HepG2 (cell line): Measurements from ENCODE around the gene TRERF1. TPM values are rescaled to one million over a fixed set of nuclear protein-coding genes. Genes with fewer than 3 reads are reported as not detected.
A peak's percentile ranks its signal among the peaks of the same experiment; 100 is the strongest.

ENCODE experiments used
- EED ChIP-seq: sonication (generic); formaldehyde crosslinking; IDR thresholded peaks from 2 replicates; pipeline ENCODE4 v1.5.0; 2020; ENCODE audit warnings: mild to moderate bottlenecking, missing genetic modification reagents
- ERF ChIP-seq: IDR thresholded peaks from 2 replicates; pipeline ENCODE4 v1.6.1; 2018; ENCODE audit warnings: missing biosample characterization, missing genetic modification reagents
- FOXJ3 ChIP-seq: sonication (generic); formaldehyde crosslinking; IDR thresholded peaks from 2 replicates; pipeline ENCODE4 v1.4.0; 2020; ENCODE audit warnings: missing genetic modification reagents, mild to moderate bottlenecking, borderline replicate concordance
- HNF4G ChIP-seq, 2 experiments: sonication (generic) in 1 of 2; formaldehyde crosslinking in 1 of 2; IDR thresholded peaks; 2 replicates each; pipeline versions ENCODE4 v1.4.0 to v1.6.1; 2011 to 2020; ENCODE audit warnings: borderline replicate concordance in 2 of 2, low read depth in 2 of 2, mild to moderate bottlenecking in 2 of 2, low read length in 1 of 2, missing genetic modification reagents in 1 of 2, moderate library complexity in 1 of 2
- HOXA5 ChIP-seq: sonication (generic); formaldehyde crosslinking; IDR thresholded peaks from 2 replicates; pipeline ENCODE4 v1.4.0; 2020; ENCODE audit warnings: missing genetic modification reagents
- IKZF1 ChIP-seq: fragments of 450-650 bp; IDR thresholded peaks from 2 replicates; pipeline ENCODE4 v1.7.1; 2016
- MLXIP ChIP-seq: sonication (generic); formaldehyde crosslinking; IDR thresholded peaks from 2 replicates; pipeline ENCODE4 v1.9.0; 2021; ENCODE audit warnings: missing genetic modification reagents, borderline replicate concordance
- PAF1 ChIP-seq: IDR thresholded peaks from 2 replicates; pipeline ENCODE4 v1.6.1; 2016; ENCODE audit warnings: missing genetic modification reagents, missing compliant biosample characterization
- POLR2A ChIP-seq, 2 experiments: IDR thresholded peaks; 2 replicates each; pipeline ENCODE4 v1.6.1; 2011; ENCODE audit warnings: low read depth in 2 of 2, low read length in 2 of 2, mild to moderate bottlenecking in 1 of 2, moderate library complexity in 1 of 2; ENCODE audit not compliant: insufficient read depth in 1 of 2
- SRY ChIP-seq: sonication (generic); formaldehyde crosslinking; IDR thresholded peaks from 2 replicates; pipeline ENCODE4 v1.8.0; 2022; ENCODE audit warnings: mild to moderate bottlenecking, missing genetic modification reagents
- ZNF276 ChIP-seq: sonication (generic); formaldehyde crosslinking; IDR thresholded peaks from 2 replicates; pipeline ENCODE4 v1.4.0; 2020; ENCODE audit warnings: mild to moderate bottlenecking, low read depth, missing genetic modification reagents
- ZNF432 ChIP-seq: sonication (generic); formaldehyde crosslinking; IDR thresholded peaks from 2 replicates; pipeline ENCODE4 v1.5.0; 2020; ENCODE audit warnings: missing genetic modification reagents, mild to moderate bottlenecking, borderline replicate concordance
- ZNF484 ChIP-seq: sonication (generic); formaldehyde crosslinking; IDR thresholded peaks from 2 replicates; pipeline ENCODE4 v1.5.1; 2020; ENCODE audit warnings: mild to moderate bottlenecking, low read depth, missing genetic modification reagents, borderline replicate concordance
- ZNF570 ChIP-seq: sonication (generic); formaldehyde crosslinking; IDR thresholded peaks from 2 replicates; pipeline ENCODE4 v1.4.0; 2020; ENCODE audit warnings: mild to moderate bottlenecking, missing genetic modification reagents, borderline replicate concordance
- ZNF878 ChIP-seq: sonication (generic); formaldehyde crosslinking; IDR thresholded peaks from 2 replicates; pipeline ENCODE4 v1.8.1; 2023; ENCODE audit warnings: mild to moderate bottlenecking, missing genetic modification reagents, moderate library complexity
- polyA plus RNA-seq, 8 experiments: library from polyadenylated mRNA; depleted of rRNA in 3 of 8; stranded (reverse) in 7 of 8; unstranded in 1 of 8; fragments of >200 nt; fragmentation: Illumina TruSeq in 4 of 8; extraction: Trizol in 4 of 8; gene quantifications; 2 replicates each; pipeline versions ENCODE4 v1.2.1 to v1.2.3, GENCODE V29; 2011 to 2016; ENCODE audit warnings: low read depth in 4 of 8, missing spikeins in 1 of 8, mixed read lengths in 1 of 8; ENCODE audit not compliant: insufficient read depth in 1 of 8
- total RNA-seq, 5 experiments: library from RNA; depleted of rRNA; stranded (reverse); fragments of >200 nt; fragmentation: Illumina TruSeq; extraction: Trizol; gene quantifications; 2 replicates each; pipeline ENCODE4 v1.2.3, GENCODE V29; 2016; ENCODE audit warnings: low read depth in 1 of 5
- TF ChIP-seq, protein P1 (sequence below): sonication (generic); formaldehyde crosslinking; IDR thresholded peaks from one replicate; pipeline ENCODE4 v1.5.1; 2020; ENCODE audit warnings: mild to moderate bottlenecking, missing genetic modification reagents; ENCODE audit errors: not compliant biosample characterization

Gene TRERF1
- total and polyA plus RNA-seq, 2 of the 13 experiments (the other 11 are each of a cell fraction or from before 2014, with no cell fraction given): 0.02 TPM; not detected in 1

- TF ChIP-seq HOXA5 (no peak; the same call in 1 of the 2 replicates), POLR2A (IDR thresholded peaks at IDR 0.05; ENCODE audit: insufficient read depth in 1 of 2, low read depth in 2 of 2, low read length in 2 of 2) (no peak), ZNF276 (CRISPR knock-in tag) (peak; percentile 38; the same call in 1 of the 2 replicates), ZNF570 (no peak), PAF1 (no peak), FOXJ3 (CRISPR knock-in tag) (no peak), HNF4G (IDR thresholded peaks at IDR 0.05; ENCODE audit: borderline replicate concordance, low read depth, low read length) (no peak), HNF4G (CRISPR knock-in tag; IDR thresholded peaks at IDR 0.05; ENCODE audit: borderline replicate concordance, low read depth) (no peak), ZNF432 (CRISPR knock-in tag) (no peak), SRY (CRISPR knock-in tag) (no peak), ZNF484 (CRISPR knock-in tag) (no peak), EED (CRISPR knock-in tag) (no peak), ERF (CRISPR knock-in tag) (no peak), ZNF878 (CRISPR knock-in tag) (no peak), IKZF1 (no peak), MLXIP (CRISPR knock-in tag) (no peak)
- TF ChIP-seq, protein P1, sequence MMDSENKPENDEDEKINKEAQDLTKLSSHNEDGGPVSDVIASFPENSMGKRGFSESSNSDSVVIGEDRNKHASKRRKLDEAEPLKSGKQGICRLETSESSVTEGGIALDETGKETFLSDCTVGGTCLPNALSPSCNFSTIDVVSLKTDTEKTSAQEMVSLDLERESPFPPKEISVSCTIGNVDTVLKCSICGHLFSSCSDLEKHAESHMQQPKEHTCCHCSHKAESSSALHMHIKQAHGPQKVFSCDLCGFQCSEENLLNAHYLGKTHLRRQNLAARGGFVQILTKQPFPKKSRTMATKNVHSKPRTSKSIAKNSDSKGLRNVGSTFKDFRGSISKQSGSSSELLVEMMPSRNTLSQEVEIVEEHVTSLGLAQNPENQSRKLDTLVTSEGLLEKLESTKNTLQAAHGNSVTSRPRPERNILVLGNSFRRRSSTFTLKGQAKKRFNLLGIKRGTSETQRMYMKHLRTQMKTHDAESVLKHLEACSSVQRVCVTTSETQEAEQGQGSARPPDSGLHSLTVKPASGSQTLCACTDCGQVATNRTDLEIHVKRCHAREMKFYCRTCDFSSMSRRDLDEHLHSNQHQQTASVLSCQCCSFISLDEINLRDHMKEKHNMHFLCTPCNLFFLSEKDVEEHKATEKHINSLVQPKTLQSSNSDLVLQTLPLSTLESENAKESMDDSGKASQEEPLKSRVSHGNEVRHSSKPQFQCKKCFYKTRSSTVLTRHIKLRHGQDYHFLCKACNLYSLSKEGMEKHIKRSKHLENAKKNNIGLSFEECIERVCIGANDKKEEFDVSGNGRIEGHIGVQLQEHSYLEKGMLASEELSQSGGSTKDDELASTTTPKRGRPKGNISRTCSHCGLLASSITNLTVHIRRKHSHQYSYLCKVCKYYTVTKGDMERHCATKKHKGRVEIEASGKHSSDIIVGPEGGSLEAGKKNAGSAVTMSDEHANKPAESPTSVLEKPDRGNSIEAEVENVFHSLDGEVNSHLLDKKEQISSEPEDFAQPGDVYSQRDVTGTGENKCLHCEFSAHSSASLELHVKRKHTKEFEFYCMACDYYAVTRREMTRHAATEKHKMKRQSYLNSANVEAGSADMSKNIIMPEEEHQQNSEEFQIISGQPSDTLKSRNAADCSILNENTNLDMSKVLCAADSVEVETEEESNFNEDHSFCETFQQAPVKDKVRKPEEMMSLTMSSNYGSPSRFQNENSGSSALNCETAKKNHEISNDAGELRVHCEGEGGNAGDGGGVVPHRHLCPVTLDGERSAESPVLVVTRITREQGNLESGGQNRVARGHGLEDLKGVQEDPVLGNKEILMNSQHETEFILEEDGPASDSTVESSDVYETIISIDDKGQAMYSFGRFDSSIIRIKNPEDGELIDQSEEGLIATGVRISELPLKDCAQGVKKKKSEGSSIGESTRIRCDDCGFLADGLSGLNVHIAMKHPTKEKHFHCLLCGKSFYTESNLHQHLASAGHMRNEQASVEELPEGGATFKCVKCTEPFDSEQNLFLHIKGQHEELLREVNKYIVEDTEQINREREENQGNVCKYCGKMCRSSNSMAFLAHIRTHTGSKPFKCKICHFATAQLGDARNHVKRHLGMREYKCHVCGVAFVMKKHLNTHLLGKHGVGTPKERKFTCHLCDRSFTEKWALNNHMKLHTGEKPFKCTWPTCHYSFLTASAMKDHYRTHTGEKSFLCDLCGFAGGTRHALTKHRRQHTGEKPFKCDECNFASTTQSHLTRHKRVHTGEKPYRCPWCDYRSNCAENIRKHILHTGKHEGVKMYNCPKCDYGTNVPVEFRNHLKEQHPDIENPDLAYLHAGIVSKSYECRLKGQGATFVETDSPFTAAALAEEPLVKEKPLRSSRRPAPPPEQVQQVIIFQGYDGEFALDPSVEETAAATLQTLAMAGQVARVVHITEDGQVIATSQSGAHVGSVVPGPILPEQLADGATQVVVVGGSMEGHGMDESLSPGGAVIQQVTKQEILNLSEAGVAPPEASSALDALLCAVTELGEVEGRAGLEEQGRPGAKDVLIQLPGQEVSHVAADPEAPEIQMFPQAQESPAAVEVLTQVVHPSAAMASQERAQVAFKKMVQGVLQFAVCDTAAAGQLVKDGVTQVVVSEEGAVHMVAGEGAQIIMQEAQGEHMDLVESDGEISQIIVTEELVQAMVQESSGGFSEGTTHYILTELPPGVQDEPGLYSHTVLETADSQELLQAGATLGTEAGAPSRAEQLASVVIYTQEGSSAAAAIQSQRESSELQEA (CRISPR knock-in tag): no peak
These were observed 675 bp upstream of the TRERF1 start (continued) for GRCh38 chr6:42452171-42453030.
